ENCODE results near the gene PHACTR4. TPM values are rescaled to one million over a fixed set of nuclear protein-coding genes. Genes with fewer than 3 reads are reported as not detected.
A peak's percentile ranks its signal among the peaks of the same experiment; 100 is the strongest.
"Not testable (repeated sequence)": the region's sequence is repeated elsewhere in the genome, so short reads cannot be mapped to it uniquely, and the experiment has no call there.

Gene PHACTR4
- total and polyA plus RNA-seq, 7 donors = 21.6 to 57.4 (median 35.2) TPM

DNA sequence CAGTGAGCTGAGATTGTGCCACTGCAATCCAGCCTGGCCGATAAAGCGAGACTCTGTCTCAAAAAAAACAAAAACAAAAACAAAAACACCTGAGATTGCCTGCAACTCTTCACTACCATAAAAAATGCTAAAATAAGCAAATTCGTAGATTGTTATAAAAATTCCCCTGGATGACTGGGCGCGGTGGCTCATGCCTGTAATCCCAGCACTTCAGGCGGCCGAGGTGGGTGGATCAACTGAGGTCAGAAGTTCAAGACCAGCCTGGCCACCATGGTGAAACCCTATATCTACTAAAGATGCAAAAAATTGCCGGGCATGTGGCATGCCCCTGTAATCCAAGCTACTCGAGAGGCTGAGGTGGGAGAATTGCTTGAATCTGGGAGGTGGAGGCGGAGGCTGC lies 30.0 kb upstream of the PHACTR4 start:
- Histone ChIP-seq H3K36me3 (peaks cover 0 to 19% (median 11%) of the 10 kb centered on the region in 4 donors), H3K9me3 (no peaks in the 10 kb centered on the region), H3K27me3 (no peaks in the 10 kb centered on the region), H3K4me1 (no peaks in the 10 kb centered on the region), H3K27ac (no peak overlapping the region), H3K4me3 (no peak overlapping the region)
- TF ChIP-seq POLR2AphosphoS5 (IDR thresholded peaks at IDR 0.05) = no peak
- TF ChIP-seq, protein P1, sequence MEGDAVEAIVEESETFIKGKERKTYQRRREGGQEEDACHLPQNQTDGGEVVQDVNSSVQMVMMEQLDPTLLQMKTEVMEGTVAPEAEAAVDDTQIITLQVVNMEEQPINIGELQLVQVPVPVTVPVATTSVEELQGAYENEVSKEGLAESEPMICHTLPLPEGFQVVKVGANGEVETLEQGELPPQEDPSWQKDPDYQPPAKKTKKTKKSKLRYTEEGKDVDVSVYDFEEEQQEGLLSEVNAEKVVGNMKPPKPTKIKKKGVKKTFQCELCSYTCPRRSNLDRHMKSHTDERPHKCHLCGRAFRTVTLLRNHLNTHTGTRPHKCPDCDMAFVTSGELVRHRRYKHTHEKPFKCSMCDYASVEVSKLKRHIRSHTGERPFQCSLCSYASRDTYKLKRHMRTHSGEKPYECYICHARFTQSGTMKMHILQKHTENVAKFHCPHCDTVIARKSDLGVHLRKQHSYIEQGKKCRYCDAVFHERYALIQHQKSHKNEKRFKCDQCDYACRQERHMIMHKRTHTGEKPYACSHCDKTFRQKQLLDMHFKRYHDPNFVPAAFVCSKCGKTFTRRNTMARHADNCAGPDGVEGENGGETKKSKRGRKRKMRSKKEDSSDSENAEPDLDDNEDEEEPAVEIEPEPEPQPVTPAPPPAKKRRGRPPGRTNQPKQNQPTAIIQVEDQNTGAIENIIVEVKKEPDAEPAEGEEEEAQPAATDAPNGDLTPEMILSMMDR (IDR thresholded peaks at IDR 0.05) = no peak
- TF ChIP-seq POLR2A (IDR thresholded peaks at IDR 0.05) = no peak
- TF ChIP-seq EP300 (IDR thresholded peaks at IDR 0.05) = no peak
- intact Hi-C loops (cut with DNase I) = no loop called here
- peak; percentile 42 for DNase-seq
- 88 to 90% methylated on average over 10 of the region's 10 CpGs for WGBS, 2 donors

DNA sequence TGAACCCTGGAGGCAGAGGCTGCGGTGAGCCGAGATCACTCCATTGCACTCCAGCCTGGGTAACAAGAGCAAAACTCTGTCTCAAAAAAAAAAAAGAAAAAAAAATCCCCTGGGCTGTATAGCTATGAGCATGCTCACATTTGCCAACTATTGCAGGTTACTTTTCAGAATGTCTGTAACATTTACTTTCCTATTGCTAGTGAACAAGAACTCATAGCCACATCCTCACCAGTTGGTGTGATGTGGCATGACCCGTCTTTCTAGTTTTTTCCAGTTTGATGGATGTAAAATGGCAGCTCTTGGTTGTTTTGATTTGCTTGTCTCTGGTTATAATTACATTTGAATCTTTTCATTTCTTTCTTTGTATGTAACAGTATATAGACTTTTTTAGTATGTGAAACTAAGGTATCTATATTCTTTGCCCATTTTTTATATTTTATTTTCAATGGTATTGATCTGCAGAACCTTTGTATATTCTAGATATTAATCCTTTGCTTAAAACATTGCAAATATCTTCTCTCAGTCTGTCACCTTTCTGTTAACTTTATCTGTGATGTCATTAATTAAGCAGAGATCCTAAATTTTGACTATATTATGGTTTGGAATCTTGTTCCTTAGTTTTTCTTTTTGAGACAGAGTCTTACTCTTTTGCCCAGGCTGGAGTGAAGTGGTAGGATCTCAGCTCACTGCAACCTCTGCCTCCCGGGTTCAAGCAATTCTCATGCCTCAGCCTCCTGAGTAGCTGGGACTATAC lies 29.1 kb upstream of the PHACTR4 start:
- H3K9me3 ChIP-seq = no peaks in the 10 kb centered on the region
- TF ChIP-seq POLR2AphosphoS5 (IDR thresholded peaks at IDR 0.05) (no peak), EP300 (IDR thresholded peaks at IDR 0.05) (no peak), POLR2A (IDR thresholded peaks at IDR 0.05) (no peak)
- TF ChIP-seq, protein P1 (IDR thresholded peaks at IDR 0.05) = no peak
- H3K36me3 ChIP-seq = peaks cover 0 to 11% (median 3%) of the 10 kb centered on the region in 4 donors
- WGBS, 2 donors = 88 to 90% methylated on average over 4 of the region's 4 CpGs
- no peak overlapping the region for H3K4me3 ChIP-seq
- DNase-seq = no peak
- intact Hi-C loops (cut with DNase I) = no loop called here
- H3K27me3 ChIP-seq = no peaks in the 10 kb centered on the region
- H3K27ac ChIP-seq = no peak overlapping the region
- no peaks in the 10 kb centered on the region for H3K4me1 ChIP-seq

DNA sequence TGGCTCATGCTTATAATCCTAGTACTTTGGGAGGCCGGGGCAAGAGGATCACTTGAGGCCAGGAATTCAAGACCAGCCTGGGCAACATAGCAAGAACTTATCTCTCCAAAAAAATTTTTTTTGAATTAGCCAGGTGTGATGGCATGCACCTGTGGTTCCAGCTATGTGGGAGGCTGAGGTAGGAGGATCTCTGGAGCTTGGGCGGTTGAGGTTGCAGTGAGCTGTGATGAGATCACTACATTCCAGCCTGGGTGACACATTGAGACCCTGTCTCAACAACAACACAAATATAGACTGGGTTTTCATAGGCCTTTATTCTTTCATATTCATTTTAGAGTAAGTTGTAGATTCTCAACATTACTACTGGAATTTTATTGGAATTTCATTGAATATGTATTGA lies 27.9 kb upstream of the PHACTR4 start:
- WGBS, 2 donors = 96 to 98% methylated on average over 2 of the region's 2 CpGs
- peak; percentile 0 for DNase-seq
- Histone ChIP-seq H3K4me1 (no peaks in the 10 kb centered on the region), H3K9me3 (no peaks in the 10 kb centered on the region), H3K27me3 (no peaks in the 10 kb centered on the region), H3K27ac (no peak overlapping the region), H3K4me3 (no peak overlapping the region), H3K36me3 (no peaks in the 10 kb centered on the region)
- TF ChIP-seq EP300 (IDR thresholded peaks at IDR 0.05) (no peak), POLR2A (IDR thresholded peaks at IDR 0.05) (no peak), POLR2AphosphoS5 (IDR thresholded peaks at IDR 0.05) (no peak)
- TF ChIP-seq, protein P1 (IDR thresholded peaks at IDR 0.05) = no peak
- intact Hi-C loops (cut with DNase I) = no loop called here

DNA sequence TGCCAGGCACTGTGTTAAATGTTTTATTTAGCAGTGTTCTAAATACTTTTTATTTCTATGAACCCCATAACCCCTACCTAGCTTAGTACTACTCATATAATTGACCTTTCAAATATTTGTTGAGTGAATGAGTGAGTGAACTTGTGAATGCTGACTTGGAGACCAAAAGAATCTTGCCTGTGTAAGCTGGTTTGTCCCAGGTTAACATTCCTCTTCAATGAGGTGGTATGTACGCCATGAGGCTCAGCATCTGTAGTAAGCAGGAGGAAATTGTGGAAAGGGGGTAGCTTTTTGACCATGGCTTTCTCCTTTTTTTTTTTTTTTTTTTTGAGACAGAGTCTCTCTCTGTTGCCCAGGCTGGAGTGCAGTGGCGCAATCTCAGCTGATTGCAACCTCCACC lies 26.1 kb upstream of the PHACTR4 start:
- no peak for DNase-seq
- no peak overlapping the region for H3K27ac ChIP-seq
- no peaks in the 10 kb centered on the region for H3K27me3 ChIP-seq
- no peak overlapping the region for H3K4me3 ChIP-seq
- WGBS, 2 donors = 96 to 98% methylated on average over 2 of the region's 2 CpGs
- no peak for TF ChIP-seq EP300 (IDR thresholded peaks at IDR 0.05)
- no peak for TF ChIP-seq POLR2AphosphoS5 (IDR thresholded peaks at IDR 0.05)
- TF ChIP-seq, protein P1 (IDR thresholded peaks at IDR 0.05) = no peak
- no peak for TF ChIP-seq POLR2A (IDR thresholded peaks at IDR 0.05)
- no peaks in the 10 kb centered on the region for H3K9me3 ChIP-seq
- intact Hi-C loops (cut with DNase I) = no loop called here
- H3K36me3 ChIP-seq = no peaks in the 10 kb centered on the region
- H3K4me1 ChIP-seq = no peaks in the 10 kb centered on the region

DNA sequence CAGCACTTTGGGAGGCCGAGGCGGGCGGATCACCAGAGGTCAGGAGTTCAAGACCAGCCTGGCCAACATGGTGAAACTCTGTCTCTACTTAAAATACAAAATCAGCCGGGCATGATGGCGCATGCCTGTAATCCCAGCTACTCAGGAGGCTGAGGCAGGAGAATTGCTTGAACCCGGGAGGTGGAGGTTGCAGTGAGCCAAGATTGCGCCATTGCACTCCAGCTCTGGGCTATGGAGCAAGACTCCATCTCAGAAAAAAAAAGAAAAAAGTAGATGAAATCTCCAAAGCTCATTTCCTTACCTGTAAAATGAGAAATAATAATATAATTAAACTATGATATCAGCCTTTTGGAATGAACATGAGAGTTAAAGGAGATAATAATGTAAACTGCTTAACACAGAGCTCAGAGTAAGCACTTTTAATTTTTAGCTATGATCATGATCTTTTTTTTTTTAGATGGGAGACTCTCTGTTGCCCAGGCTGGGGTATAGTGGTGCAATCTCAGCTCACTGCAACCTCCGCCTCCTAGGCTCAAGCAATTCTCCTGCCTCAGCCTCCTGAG lies 16.2 kb upstream of the PHACTR4 start:
- 78 to 92% methylated on average over 8 of the region's 8 CpGs for WGBS, 2 donors
- H3K4me3 ChIP-seq; H3K9me3 ChIP-seq; intact Hi-C loops (cut with DNase I); H3K4me1 ChIP-seq; H3K27me3 ChIP-seq; DNase-seq; H3K27ac ChIP-seq; H3K36me3 ChIP-seq: not testable (repeated sequence)

Data from sigmoid colon (tissue), 7 donors.